ENCODE data around the gene BCKDHB. TPM values are rescaled to one million over a fixed set of nuclear protein-coding genes. Genes with fewer than 3 reads are reported as not detected.
A peak's percentile ranks its signal among the peaks of the same experiment; 100 is the strongest.
"Not testable (repeated sequence)": the region's sequence is repeated elsewhere in the genome, so short reads cannot be mapped to it uniquely, and the experiment has no call there.

Gene BCKDHB
- total RNA-seq, 1 donor from 2014 or later, result 28.4 TPM

- intact Hi-C loops (cut with DNase I), result no loop called here
- ATAC-seq (ENCODE audit: poor library complexity) (no peak), DNase-seq (no peak)
These were observed 127.9 kb downstream of the BCKDHB start for GRCh38 chr6:80234401-80234800.

GRCh38 chr6:80234908-80235307 lies 128.4 kb downstream of the BCKDHB start:
- no peak for DNase-seq
- intact Hi-C loops (cut with DNase I), result no loop called here
- ATAC-seq (ENCODE audit: poor library complexity), result no peak

DNA sequence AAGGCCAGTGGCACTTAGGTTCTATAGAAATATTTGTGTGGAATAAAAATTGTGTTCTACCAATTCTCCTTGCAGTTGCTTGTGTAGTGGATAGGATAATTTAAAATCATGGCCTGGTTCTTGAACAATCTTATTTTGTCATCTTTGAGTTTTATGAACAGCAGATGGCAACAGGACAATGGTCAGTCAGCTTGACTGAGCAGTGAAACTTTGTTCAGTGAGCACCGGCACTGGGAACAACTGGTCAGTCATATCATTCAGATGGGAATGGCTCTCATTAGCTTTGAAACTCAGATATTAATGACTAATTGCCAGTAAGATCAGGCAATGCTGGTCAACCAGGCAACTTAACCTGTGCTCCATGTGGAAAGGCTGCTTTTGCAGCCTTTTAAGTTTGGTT lies 129.2 kb downstream of the BCKDHB start:
- intact Hi-C loops (cut with DNase I), result no loop called here
- DNase-seq, result no peak
- no peak for ATAC-seq (ENCODE audit: poor library complexity)

DNA sequence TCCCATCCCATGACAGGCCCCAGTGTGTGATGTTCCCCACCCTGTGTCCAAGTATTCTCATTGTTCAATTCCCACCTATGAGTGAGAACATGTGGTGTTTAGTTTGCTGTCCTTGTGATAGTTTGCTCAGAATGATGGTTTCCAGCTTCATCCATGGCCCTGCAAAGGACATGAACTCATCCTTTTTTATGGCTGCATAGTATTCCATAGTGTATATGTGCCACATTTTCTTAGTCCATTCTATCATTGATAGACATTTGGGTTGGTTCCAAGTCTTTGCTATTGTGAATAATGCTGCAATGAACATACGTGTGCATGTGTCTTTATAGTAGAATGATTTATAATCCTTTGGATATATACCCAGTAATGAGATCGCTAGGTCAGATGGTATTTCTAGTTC lies 132.3 kb downstream of the BCKDHB start:
- DNase-seq; intact Hi-C loops (cut with DNase I); ATAC-seq (ENCODE audit: poor library complexity): not testable (repeated sequence)

DNA sequence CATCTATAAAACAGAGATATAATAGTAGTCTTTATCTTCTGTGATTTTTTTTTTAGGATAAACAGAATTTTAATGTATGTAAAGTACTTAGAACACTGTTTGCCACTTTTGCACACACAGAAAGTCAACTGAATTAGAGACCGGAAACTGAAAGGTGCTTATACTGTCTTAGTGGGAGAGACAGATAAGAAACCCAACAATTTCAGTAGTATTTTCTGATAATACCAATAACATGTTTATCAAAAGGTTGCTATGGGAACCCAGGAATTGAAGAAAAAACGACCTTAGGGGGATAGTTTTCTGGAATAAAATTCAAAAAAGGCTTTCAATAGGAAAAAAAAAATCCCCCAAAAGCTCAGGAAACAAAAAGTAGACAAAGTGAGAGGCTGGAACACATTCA lies 138.6 kb downstream of the BCKDHB start:
- intact Hi-C loops (cut with DNase I), result no loop called here
- ATAC-seq (ENCODE audit: poor library complexity), result no peak
- no peak for DNase-seq

- DNase-seq, result no peak
These were observed 143.4 kb downstream of the BCKDHB start for GRCh38 chr6:80249897-80250296.

DNA sequence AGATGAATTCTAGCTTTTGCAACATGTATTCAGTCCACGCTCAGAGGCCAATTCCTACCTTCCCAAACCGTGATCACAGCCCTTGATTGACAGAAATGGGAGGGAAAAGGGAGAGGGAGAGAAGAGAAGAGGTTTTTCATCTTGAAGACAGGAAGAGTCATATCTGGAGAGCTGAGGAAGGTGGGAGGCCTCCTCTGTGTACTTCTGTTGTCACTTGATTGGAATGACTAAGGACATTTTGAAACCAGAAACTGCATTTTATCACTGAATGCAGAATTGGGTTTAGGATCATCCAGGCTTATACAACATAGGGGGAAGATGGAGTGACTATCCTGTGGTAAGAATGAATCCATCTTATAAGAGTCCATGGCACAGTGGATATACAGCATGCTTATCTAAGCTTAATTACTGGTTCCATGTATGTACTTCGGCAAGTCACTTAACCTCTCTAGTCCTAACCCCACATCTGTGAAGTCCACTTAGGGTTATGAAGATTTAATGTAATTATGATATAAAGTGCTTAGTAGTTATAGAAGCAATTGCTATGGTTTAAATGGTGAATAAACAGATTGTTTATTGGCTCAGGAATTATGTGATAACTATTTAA lies 144.0 kb downstream of the BCKDHB start:
- ATAC-seq (ENCODE audit: poor library complexity), result no peak
- DNase-seq, result no peak
- intact Hi-C loops (cut with DNase I), result no loop called here

More at GRCh38 chr6:80249897-80250296, 143.4 kb downstream of the BCKDHB start:
- intact Hi-C loops (cut with DNase I), result no loop called here
- ATAC-seq (ENCODE audit: poor library complexity), result no peak

GRCh38 chr6:80251321-80251720 lies 144.8 kb downstream of the BCKDHB start:
- intact Hi-C loops (cut with DNase I), result no loop called here
- ATAC-seq (ENCODE audit: poor library complexity) (no peak), DNase-seq (no peak)

- intact Hi-C loops (cut with DNase I), result no loop called here
- no peak for DNase-seq
- ATAC-seq (ENCODE audit: poor library complexity), result no peak
These were observed 148.2 kb downstream of the BCKDHB start for GRCh38 chr6:80254716-80255115.

- intact Hi-C loops (cut with DNase I), result no loop called here
These were observed 150.2 kb downstream of the BCKDHB start for GRCh38 chr6:80256691-80257090.

DNA sequence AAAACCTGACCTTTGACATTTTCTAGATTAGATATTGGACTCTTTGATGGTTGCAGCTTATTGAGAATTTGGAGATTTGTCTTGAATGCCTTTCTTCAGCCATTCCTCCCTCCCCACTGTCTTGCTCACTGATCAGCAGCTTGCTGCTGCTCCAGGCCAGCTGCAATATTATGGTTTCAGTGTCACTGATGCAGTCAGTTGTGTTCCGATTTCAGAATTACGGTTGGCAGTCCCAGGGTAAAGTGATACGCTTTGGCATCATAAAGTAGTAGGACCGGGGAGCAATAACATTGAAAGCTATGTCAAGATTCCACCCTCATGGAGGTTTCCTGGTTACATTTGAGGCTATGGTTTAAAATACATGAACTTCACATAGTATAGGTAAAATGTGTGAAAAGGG lies 152.6 kb downstream of the BCKDHB start:
- intact Hi-C loops (cut with DNase I), result no loop called here
- no peak for ATAC-seq (ENCODE audit: poor library complexity)
- no peak for DNase-seq

More at GRCh38 chr6:80256691-80257090, 150.2 kb downstream of the BCKDHB start:
- DNase-seq, result no peak
- no peak for ATAC-seq (ENCODE audit: poor library complexity)

- ATAC-seq (ENCODE audit: poor library complexity) (peak; percentile 60), DNase-seq (no peak)
- intact Hi-C loops (cut with DNase I), result no loop called here
These were observed 157.1 kb downstream of the BCKDHB start for GRCh38 chr6:80263585-80263984.

- DNase-seq, result no peak
- intact Hi-C loops (cut with DNase I), result no loop called here
- ATAC-seq (ENCODE audit: poor library complexity), result no peak
These were observed 162.6 kb downstream of the BCKDHB start for GRCh38 chr6:80268865-80269730.

GRCh38 chr6:80271074-80271473 lies 164.6 kb downstream of the BCKDHB start:
- DNase-seq, result no peak
- intact Hi-C loops (cut with DNase I), result no loop called here
- no peak for ATAC-seq (ENCODE audit: poor library complexity)

DNA sequence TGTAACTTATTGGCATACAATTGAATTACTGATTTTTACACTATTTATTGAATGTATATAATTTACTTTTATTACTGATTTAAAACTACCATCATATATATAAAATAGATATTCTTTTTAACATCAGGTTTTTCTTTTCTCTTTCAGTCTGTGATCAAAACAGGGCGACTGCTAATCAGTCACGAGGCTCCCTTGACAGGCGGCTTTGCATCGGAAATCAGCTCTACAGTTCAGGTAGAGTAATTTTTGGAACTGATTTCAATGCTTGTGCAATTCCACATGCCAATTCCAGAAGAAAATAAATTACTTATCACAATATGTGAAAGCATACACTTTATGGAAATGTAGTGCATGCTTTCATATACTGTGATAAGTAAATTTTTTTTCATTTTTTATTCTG lies 166.5 kb downstream of the BCKDHB start:
- no peak for ATAC-seq (ENCODE audit: poor library complexity)
- no peak for DNase-seq
- intact Hi-C loops (cut with DNase I), result no loop called here

DNA sequence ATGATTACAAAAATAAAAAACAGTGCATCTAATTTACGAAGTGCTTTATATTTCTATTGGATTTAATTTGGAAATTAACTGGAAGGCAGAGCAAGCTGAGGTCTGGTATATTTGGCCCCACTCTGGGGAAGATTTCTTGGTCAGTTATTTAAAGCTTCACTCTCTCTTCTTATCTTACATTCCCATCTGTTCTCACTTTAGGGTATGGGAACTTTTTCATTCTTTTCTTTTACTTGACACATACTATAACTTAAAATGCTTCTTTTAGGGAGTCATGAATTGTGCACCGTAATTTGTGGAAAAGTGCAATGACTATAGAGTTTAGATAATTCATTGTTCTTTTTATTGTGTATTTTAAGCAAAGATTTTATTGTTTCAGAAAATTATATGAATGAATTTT lies 170.4 kb downstream of the BCKDHB start:
- no peak for DNase-seq
- no peak for ATAC-seq (ENCODE audit: poor library complexity)
- intact Hi-C loops (cut with DNase I), result no loop called here

DNA sequence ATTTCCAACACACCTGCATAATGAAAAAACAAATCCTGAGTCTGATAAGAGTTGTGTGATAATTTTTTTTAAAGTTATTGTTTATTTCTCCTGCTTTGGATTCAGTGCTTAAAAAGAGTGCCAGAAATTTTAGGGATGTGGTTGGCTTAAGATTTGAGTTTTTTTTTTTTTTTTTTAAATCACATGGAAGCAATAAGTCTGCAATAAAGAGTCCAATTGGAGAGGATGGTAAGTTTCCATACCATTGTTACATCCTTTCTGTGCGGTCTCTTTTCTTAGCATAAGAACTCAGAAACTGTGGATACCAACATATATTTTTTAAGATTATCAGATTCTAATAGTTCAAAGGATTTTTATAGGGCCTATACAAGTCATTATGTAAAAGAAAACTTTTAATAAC lies 171.0 kb downstream of the BCKDHB start:
- intact Hi-C loops (cut with DNase I), result no loop called here
- no peak for DNase-seq
- ATAC-seq (ENCODE audit: poor library complexity), result no peak

DNA sequence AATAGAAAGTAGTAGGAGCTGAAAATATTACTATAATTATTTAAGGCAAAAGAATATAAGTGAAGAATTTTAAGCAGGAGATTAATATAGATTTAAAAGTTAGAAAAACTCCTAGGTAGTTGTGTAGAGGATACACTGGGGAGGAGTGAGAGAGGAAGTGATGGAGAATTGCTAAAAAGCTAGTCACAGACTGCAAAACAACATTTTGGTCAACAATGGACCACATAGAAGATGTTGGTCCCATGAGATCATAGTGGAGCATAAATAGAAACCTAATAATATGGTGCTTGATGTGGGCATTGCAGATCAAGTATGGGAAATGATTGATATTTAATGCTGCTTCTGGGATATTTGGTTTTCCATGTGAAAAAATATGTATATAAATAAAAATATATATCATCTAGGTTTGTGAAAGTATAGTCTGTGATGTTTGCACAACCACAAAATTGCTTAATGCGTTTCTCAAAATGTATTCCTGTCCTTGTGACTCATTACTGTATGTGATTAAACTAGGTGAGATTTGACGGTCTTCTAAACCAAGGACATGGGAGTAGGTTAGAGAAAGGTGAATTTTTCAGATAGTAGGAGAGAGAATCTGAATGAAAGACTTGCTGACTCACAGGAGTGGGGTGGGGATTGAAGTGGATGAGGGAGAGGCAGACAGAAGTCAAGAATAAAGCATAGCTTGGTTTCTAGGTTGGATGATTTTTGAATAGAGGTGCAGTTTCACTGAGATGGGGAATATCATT lies 174.0 kb downstream of the BCKDHB start:
- no peak for DNase-seq
- no peak for ATAC-seq (ENCODE audit: poor library complexity)
- intact Hi-C loops (cut with DNase I), result no loop called here

- intact Hi-C loops (cut with DNase I), result no loop called here
- ATAC-seq (ENCODE audit: poor library complexity), result no peak
- DNase-seq, result no peak
These were observed 176.6 kb downstream of the BCKDHB start for GRCh38 chr6:80282913-80283554.

All from Right ventricle myocardium superior (tissue), 1 donor.